Epithelial cell of proximal tubule (primary cell): Measurements from ENCODE around the gene PHTF2. TPM values are rescaled to one million over a fixed set of nuclear protein-coding genes. Genes with fewer than 3 reads are reported as not detected.
"Not testable (repeated sequence)": the region's sequence is repeated elsewhere in the genome, so short reads cannot be mapped to it uniquely, and the experiment has no call there.

ENCODE experiments used
- DNase-seq: peaks from one replicate; pipeline ENCODE4 v3.0.0-alpha.2; 2011; ENCODE audit warnings: low read depth
- H3K4me3 ChIP-seq: 2 replicates; pipeline ENCODE4 v1.5.1; 2011; ENCODE audit warnings: low read depth, mild to moderate bottlenecking, low read length
- total RNA-seq: library from RNA; depleted of rRNA; stranded (reverse); fragments of >200 nt; gene quantifications from 2 replicates; pipeline ENCODE4 v1.2.3, GENCODE V29; 2015
- TF ChIP-seq, protein P1 (sequence below): conservative IDR thresholded peaks from 2 replicates; pipeline ENCODE4 v1.5.1; 2012; ENCODE audit warnings: low read depth, mild to moderate bottlenecking, low read length

PHTF2 gene
- total RNA-seq, 1 donor from 2014 or later: 7.7 TPM

DNA sequence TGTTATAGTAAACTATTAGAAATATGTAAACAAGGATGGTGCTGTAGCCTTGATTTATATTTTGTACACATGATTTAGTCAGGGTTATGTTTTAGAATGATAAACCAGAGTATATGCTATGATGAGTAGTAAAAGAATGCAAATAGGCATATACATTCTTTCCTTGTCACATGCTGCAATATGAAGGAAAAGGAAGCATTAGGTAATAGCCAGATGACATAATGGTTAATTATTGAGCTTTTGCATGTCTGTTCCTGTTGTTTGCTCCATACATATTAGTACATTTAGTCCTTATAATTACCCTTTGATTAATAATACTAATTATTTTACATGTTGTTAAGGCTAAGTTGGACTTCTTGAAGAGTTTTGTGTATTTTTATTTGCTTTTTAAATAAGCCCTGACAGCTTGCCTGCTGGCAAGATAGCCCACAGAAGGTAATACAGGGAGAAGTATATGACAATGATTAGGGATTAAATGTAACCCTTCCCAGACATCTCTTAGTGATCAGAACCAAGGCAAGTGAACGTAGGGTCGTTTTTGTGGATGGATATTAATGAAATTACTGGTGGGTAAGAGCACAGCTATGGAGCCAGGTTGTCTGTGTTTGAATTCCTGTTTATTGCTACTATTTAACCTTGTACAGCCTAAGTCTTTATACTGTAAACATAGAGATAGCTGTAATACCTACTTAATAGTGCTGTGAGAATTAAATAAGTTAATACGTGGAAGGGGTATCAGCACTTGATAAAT lies 68.4 kb downstream of the PHTF2 start:
- TF ChIP-seq, protein P1, sequence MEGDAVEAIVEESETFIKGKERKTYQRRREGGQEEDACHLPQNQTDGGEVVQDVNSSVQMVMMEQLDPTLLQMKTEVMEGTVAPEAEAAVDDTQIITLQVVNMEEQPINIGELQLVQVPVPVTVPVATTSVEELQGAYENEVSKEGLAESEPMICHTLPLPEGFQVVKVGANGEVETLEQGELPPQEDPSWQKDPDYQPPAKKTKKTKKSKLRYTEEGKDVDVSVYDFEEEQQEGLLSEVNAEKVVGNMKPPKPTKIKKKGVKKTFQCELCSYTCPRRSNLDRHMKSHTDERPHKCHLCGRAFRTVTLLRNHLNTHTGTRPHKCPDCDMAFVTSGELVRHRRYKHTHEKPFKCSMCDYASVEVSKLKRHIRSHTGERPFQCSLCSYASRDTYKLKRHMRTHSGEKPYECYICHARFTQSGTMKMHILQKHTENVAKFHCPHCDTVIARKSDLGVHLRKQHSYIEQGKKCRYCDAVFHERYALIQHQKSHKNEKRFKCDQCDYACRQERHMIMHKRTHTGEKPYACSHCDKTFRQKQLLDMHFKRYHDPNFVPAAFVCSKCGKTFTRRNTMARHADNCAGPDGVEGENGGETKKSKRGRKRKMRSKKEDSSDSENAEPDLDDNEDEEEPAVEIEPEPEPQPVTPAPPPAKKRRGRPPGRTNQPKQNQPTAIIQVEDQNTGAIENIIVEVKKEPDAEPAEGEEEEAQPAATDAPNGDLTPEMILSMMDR: no peak
- DNase-seq: no peak
- no peak overlapping the region for H3K4me3 ChIP-seq

DNA sequence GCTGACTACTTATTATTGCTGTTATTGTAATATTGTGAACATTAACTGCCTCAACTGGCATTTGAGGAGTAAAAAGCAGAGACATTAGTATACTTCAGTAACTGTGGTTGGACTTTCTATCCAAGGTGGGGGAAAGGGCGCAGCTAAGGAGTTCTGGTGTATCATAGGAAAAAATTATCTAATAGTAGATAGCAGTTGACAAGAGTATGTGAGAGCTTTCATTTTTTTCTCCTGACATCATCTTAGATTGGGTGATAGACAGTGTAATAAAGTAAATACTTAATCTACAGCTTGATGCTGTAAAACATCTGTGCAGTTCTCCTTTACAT lies 68.9 kb downstream of the PHTF2 start:
- no peak for DNase-seq

DNA sequence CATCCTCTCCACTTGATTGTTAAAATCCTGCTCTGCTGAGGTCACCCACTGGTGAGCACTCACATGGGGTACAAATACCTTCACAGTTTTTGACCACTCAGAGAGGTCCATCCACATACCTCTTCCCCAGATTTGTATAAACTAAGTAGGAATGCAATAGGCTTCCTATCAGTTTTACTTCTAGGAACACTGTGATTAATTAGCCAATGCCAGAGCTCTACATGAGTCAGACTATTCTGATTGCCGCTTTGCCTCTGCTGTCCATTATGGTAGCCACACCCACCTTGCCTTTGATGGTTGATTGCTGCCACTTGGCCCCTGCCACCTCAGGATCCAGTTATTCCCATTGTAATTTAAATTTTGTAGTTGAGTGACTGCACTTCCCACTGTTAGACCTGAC lies 73.7 kb downstream of the PHTF2 start:
- H3K4me3 ChIP-seq, DNase-seq: not testable (repeated sequence)

More for the DNA sequence above, 68.9 kb downstream of the PHTF2 start:
- TF ChIP-seq, protein P1: no peak
- H3K4me3 ChIP-seq: no peak overlapping the region

DNA sequence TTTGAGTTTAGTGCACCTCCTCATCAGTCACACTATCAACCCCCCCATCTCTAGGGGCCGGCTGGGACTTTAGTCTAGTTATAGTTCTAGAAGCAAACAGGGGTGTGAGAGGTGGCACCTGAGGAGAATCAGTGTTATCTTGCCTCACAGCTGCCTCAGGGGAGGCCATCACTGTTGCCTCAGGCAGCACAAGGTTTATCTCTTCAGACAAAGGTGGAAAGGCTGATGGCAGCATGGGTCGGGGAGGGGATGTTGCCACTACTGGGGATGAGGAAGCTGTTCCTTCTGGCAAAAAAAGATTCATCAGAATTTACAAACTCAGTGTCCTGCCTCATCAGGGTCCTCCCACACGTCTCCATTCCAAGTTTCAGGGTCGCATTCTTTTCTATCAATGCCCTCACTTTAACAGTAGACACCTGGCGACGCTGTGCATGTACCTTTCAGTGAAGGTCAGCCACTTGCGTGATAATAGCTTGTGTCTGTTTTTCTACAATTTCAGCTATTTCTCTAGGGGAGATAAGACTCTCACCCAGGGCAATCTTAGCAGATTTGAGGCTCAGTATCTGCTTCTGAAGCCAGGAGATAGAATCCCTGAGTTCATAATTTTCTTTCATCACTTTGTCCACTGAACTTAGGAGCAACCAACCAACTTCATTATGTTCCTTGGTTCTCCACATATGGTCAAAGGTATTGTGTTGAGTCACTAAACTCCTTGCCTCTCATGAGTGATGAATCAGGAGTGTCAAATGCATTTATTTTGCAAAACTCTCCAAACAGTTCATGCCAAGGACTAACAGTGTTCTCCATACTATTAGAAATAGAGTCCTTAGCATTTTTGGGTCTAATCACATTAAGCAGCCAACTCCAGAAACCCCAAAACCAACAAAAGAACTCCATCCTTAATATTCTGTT lies 75.1 kb downstream of the PHTF2 start:
- DNase-seq, H3K4me3 ChIP-seq: not testable (repeated sequence)

DNA sequence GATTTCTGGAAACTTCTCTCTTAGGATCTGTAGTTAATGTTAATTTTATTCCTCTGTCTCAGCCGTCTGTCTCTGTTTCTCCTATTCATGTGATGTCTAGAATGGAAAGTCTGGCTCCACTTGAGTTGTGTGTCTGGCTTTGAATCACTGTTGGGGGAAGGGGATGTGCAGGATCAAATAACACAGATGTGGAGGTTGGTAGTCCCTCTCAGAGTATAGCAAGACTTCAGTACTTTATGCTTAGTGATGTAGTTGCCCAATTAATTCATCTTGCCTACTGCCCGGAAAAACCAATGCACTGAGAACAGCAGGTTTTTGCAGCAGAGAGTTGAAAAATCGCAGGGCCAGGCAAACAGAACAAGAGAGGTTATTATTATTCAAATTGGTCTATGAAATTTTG lies 79.2 kb downstream of the PHTF2 start:
- DNase-seq: no peak
- TF ChIP-seq, protein P1: no peak

DNA sequence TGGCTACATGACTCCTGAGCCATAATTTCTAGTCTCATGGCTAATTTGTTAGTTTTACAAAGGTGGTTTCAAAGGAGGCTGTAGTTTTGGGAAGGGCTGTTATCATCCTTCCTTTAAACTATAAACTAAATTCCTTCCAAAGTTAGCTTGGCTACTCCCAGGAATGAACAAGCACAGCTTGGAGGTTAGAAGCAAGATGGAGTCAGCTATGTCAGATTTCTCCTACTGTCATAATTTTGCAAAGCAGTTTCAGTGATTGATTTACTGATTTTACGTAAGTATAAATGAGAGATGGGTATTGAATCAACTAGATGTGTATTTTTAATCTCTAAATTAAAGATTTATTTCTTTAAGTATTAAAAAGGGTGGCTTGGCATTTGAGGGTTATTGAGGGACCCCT lies 79.9 kb downstream of the PHTF2 start:
- DNase-seq: no peak
- TF ChIP-seq, protein P1: no peak
- H3K4me3 ChIP-seq: no peak overlapping the region

More for the DNA sequence above, 79.2 kb downstream of the PHTF2 start:
- H3K4me3 ChIP-seq: no peak overlapping the region

DNA sequence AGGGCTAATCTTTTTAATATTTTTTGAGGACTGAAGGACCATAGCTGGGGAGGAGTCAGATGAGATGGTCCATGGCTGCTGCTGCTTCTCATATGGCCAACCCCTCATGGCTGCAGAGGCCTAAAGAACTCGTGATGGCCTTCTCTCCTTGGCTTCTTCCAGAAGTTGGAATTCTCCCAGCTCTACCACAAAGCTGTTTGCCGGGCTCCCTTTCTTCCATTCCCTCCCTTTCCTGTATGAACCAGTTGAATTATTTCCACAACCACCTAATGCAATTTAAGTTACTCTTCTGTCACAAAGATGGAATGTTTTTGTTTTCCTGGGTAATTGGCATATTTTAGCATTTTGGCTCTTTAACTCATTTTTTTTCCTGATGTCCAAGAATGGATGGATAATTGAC lies 80.7 kb downstream of the PHTF2 start:
- TF ChIP-seq, protein P1: no peak
- H3K4me3 ChIP-seq: no peak overlapping the region
- DNase-seq: no peak

DNA sequence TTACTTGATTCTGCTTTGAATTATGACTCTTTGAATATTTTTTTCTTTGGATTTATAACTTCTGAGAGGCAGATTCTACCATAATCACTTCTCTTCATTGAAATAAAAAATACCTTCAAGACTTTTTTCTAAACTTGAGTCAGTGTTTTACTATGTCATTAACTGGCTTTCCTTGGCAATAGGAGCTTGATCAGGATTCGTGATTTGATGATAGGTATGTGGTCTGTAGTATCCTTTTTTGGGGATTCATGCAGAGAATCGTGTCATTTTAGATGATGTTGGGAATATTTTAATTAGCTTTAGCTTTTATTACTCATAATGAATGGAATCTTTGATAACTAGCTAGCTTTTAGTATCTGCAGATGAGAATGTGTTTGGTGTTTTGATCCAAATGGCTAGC lies 83.3 kb downstream of the PHTF2 start:
- TF ChIP-seq, protein P1: no peak
- no peak for DNase-seq
- no peak overlapping the region for H3K4me3 ChIP-seq
